Measurements from ENCODE around the gene PARD6A. TPM values are rescaled to one million over a fixed set of nuclear protein-coding genes. Genes with fewer than 3 reads are reported as not detected.

The PARD6A gene
- total and polyA plus RNA-seq, 2 experiments from 2014 or later, result 1.1 to 1.8 TPM

DNA sequence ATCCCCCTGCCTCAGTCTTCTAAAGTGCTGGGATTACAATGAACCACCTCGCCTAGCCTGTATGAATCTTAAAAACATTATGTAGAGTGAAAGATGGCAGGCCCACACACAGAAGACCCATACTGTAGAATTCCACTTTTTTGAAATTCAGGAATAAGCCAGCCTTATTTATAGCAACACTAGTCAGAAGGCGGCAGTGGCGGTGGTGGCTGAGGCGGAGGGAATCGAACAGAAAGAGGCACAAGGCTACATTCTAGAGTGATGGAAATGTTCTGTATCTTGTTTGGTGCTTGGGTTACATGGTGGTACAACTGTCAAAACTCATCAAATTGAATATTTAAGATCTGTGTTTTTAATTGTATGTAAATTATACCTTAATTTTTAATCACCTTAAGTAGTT is 47.0 kb downstream of the PARD6A start:
- Histone ChIP-seq H3K36me3 (replicated peaks; ENCODE audit: insufficient read depth, low read depth) (no peaks in the 10 kb centered on the region), H4K20me1 (ENCODE audit: insufficient read depth, poor library complexity, severe bottlenecking) (no peaks in the 10 kb centered on the region), H3K4me1 (ENCODE audit: insufficient read depth) (no peaks in the 10 kb centered on the region), H2AFZ (no peak overlapping the region), H3K9me2 (replicated peaks; ENCODE audit: insufficient read depth) (no peaks in the 10 kb centered on the region), H3K4me3 (no peak overlapping the region), H3K4me2 (no peak overlapping the region), H3K27me3 (no peaks in the 10 kb centered on the region), H3K27ac (no peak overlapping the region), H3K79me2 (peaks cover 30% of the 10 kb centered on the region), H3K9me3 (ENCODE audit: low read depth) (no peaks in the 10 kb centered on the region)
- WGBS (ENCODE audit: low lambda C conversion rate, missing lambda C conversion rate), result 95% methylated on average over 5 of the region's 5 CpGs
- TF ChIP-seq, protein P1, sequence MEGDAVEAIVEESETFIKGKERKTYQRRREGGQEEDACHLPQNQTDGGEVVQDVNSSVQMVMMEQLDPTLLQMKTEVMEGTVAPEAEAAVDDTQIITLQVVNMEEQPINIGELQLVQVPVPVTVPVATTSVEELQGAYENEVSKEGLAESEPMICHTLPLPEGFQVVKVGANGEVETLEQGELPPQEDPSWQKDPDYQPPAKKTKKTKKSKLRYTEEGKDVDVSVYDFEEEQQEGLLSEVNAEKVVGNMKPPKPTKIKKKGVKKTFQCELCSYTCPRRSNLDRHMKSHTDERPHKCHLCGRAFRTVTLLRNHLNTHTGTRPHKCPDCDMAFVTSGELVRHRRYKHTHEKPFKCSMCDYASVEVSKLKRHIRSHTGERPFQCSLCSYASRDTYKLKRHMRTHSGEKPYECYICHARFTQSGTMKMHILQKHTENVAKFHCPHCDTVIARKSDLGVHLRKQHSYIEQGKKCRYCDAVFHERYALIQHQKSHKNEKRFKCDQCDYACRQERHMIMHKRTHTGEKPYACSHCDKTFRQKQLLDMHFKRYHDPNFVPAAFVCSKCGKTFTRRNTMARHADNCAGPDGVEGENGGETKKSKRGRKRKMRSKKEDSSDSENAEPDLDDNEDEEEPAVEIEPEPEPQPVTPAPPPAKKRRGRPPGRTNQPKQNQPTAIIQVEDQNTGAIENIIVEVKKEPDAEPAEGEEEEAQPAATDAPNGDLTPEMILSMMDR (IDR thresholded peaks at IDR 0.05; ENCODE audit: poor library complexity), result no peak
- TF ChIP-seq EZH2phosphoT487 (IDR thresholded peaks at IDR 0.05; ENCODE audit: low read depth, severe bottlenecking, unreplicated experiment) (no peak), EZH2 (IDR thresholded peaks at IDR 0.05; ENCODE audit: borderline replicate concordance) (no peak)
- no peak for DNase-seq (ENCODE audit: low spot score)

DNA sequence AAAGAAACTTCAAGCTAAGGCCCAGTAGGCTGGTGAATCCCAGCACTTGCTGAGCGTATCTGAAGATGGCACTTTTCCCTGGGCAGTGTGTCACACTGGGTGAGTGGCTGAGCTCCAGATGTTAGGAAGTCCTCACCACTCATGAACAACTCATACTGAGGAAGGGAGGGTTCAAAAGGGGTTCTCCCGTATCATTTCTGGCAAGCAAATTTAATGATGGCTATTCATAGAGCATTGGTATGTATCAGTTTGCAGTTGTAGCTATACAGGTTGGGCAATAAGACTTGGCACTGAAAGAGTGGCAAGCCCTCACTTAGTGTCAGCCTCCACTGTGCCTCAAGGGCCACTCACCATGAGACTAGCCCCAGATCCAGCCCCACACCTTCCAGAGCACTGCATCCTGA is 47.6 kb downstream of the PARD6A start:
- TF ChIP-seq EZH2 (IDR thresholded peaks at IDR 0.05; ENCODE audit: borderline replicate concordance) (no peak), EZH2phosphoT487 (IDR thresholded peaks at IDR 0.05; ENCODE audit: low read depth, severe bottlenecking, unreplicated experiment) (no peak)
- TF ChIP-seq, protein P1 (IDR thresholded peaks at IDR 0.05; ENCODE audit: poor library complexity), result no peak
- H3K9me3 ChIP-seq (ENCODE audit: low read depth), result no peaks in the 10 kb centered on the region
- H2AFZ ChIP-seq, result no peak overlapping the region
- 97% methylated on average over 2 of the region's 2 CpGs for WGBS (ENCODE audit: low lambda C conversion rate, missing lambda C conversion rate)
- no peaks in the 10 kb centered on the region for H4K20me1 ChIP-seq (ENCODE audit: insufficient read depth, poor library complexity, severe bottlenecking)
- peaks cover under 1% of the 10 kb centered on the region for H3K27me3 ChIP-seq
- H3K4me2 ChIP-seq, result no peak overlapping the region
- no peaks in the 10 kb centered on the region for H3K4me1 ChIP-seq (ENCODE audit: insufficient read depth)
- H3K36me3 ChIP-seq (replicated peaks; ENCODE audit: insufficient read depth, low read depth), result no peaks in the 10 kb centered on the region
- H3K27ac ChIP-seq, result no peak overlapping the region
- H3K79me2 ChIP-seq, result peaks cover 34% of the 10 kb centered on the region
- no peaks in the 10 kb centered on the region for H3K9me2 ChIP-seq (replicated peaks; ENCODE audit: insufficient read depth)
- no peak overlapping the region for H3K4me3 ChIP-seq
- no peak for DNase-seq (ENCODE audit: low spot score)

DNA sequence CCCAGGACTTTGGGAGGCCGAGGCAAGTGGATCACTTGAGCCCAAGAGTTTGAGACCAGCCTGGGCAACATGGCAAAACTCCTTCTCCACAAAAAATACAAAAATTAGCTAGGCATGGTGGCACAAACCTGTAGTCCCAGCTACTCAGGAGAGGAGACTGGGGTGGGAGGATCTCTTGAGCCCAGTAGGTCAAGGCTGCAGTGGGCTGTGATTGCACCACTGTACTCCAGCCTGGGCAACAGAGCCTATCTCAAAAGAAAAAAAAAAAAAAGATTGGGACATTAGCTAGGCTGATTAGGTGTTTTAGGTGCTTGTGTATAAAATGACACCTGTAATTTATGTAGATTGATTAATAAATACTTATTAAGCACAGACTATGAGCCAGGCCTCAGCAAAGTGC is 48.3 kb downstream of the PARD6A start:
- H4K20me1 ChIP-seq (ENCODE audit: insufficient read depth, poor library complexity, severe bottlenecking), result no peaks in the 10 kb centered on the region
- H3K9me3 ChIP-seq (ENCODE audit: low read depth), result no peaks in the 10 kb centered on the region
- H3K27ac ChIP-seq, result no peak overlapping the region
- peaks cover 36% of the 10 kb centered on the region for H3K79me2 ChIP-seq
- H3K9me2 ChIP-seq (replicated peaks; ENCODE audit: insufficient read depth), result no peaks in the 10 kb centered on the region
- no peak for DNase-seq (ENCODE audit: low spot score)
- H3K36me3 ChIP-seq (replicated peaks; ENCODE audit: insufficient read depth, low read depth), result no peaks in the 10 kb centered on the region
- WGBS (ENCODE audit: low lambda C conversion rate, missing lambda C conversion rate), result 100% methylated on average over 1 of the region's 1 CpG
- no peak overlapping the region for H3K4me2 ChIP-seq
- no peaks in the 10 kb centered on the region for H3K4me1 ChIP-seq (ENCODE audit: insufficient read depth)
- no peak for TF ChIP-seq EZH2 (IDR thresholded peaks at IDR 0.05; ENCODE audit: borderline replicate concordance)
- TF ChIP-seq, protein P1 (IDR thresholded peaks at IDR 0.05; ENCODE audit: poor library complexity), result no peak
- no peak for TF ChIP-seq EZH2phosphoT487 (IDR thresholded peaks at IDR 0.05; ENCODE audit: low read depth, severe bottlenecking, unreplicated experiment)
- no peak overlapping the region for H3K4me3 ChIP-seq
- peaks cover 7% of the 10 kb centered on the region for H3K27me3 ChIP-seq
- H2AFZ ChIP-seq, result no peak overlapping the region

DNA sequence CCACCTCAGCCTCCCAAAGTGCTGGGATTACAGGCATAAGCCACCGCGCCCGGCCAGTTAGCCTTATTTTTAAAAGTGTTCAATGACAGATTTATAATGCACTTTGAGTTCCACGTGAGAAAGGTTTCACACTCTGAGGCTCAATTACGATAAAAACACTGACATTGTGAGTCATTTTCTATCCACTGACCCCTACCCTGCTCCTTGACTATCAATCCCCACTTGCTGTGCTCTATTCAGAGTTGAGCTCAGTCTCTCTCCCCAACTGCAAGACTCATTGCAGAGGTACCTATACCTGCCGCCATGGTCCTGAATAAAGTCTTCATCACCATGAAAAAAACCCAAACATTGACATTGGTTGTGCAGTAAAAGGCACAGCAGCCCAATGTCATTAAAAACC is 49.8 kb downstream of the PARD6A start:
- 92% methylated on average over 6 of the region's 6 CpGs for WGBS (ENCODE audit: low lambda C conversion rate, missing lambda C conversion rate)
- peaks cover 11% of the 10 kb centered on the region for H3K27me3 ChIP-seq
- DNase-seq (ENCODE audit: low spot score), result no peak
- H3K79me2 ChIP-seq, result peaks cover 47% of the 10 kb centered on the region
- H3K4me1 ChIP-seq (ENCODE audit: insufficient read depth), result no peaks in the 10 kb centered on the region
- H3K9me3 ChIP-seq (ENCODE audit: low read depth), result no peaks in the 10 kb centered on the region
- H2AFZ ChIP-seq, result no peak overlapping the region
- H3K4me2 ChIP-seq, result no peak overlapping the region
- TF ChIP-seq, protein P1 (IDR thresholded peaks at IDR 0.05; ENCODE audit: poor library complexity), result no peak
- no peak for TF ChIP-seq EZH2 (IDR thresholded peaks at IDR 0.05; ENCODE audit: borderline replicate concordance)
- no peak for TF ChIP-seq EZH2phosphoT487 (IDR thresholded peaks at IDR 0.05; ENCODE audit: low read depth, severe bottlenecking, unreplicated experiment)
- no peaks in the 10 kb centered on the region for H3K9me2 ChIP-seq (replicated peaks; ENCODE audit: insufficient read depth)
- H4K20me1 ChIP-seq (ENCODE audit: insufficient read depth, poor library complexity, severe bottlenecking), result peaks cover 3% of the 10 kb centered on the region
- no peak overlapping the region for H3K4me3 ChIP-seq
- no peaks in the 10 kb centered on the region for H3K36me3 ChIP-seq (replicated peaks; ENCODE audit: insufficient read depth, low read depth)
- no peak overlapping the region for H3K27ac ChIP-seq
